ENCODE data around the gene PCMT1. TPM values are rescaled to one million over a fixed set of nuclear protein-coding genes. Genes with fewer than 3 reads are reported as not detected.

Gene PCMT1
- total RNA-seq, 1 experiment from 2014 or later: 115 TPM

- intact Hi-C loops (cut with micrococcal nuclease; ENCODE audit: unreplicated experiment): no loop called here
- DNase-seq (ENCODE audit: low spot score): no peak
- TF ChIP-seq EZH2 (IDR thresholded peaks at IDR 0.05; ENCODE audit: borderline replicate concordance, low read depth, low read length, poor library complexity, severe bottlenecking) (no peak), CTCF (conservative IDR thresholded peaks at IDR 0.05; ENCODE audit: low read depth, low read length) (no peak)
Observed at GRCh38 chr6:149830731-149831307, 81.3 kb downstream of the PCMT1 start.

GRCh38 chr6:149831308-149831820, 81.8 kb downstream of the PCMT1 start:
- BruUV-seq (replicated peaks): no TSS peak
- Histone ChIP-seq H3K9me3 (ENCODE audit: low read depth, low read length, poor library complexity, severe bottlenecking) (no peaks in the 10 kb centered on the region), H3K36me3 (ENCODE audit: insufficient read depth, low read length, poor library complexity, severe bottlenecking) (peaks cover 28% of the 10 kb centered on the region), H3K27ac (ENCODE audit: low read depth, low read length, poor library complexity, severe bottlenecking) (no peak overlapping the region), H3K4me1 (ENCODE audit: insufficient read depth, low read length, poor library complexity, severe bottlenecking) (no peaks in the 10 kb centered on the region), H3K4me3 (ENCODE audit: low read depth, low read length, poor library complexity, severe bottlenecking) (no peak overlapping the region), H3K27me3 (replicated peaks; ENCODE audit: insufficient read depth, low read depth, low read length, poor library complexity) (no peaks in the 10 kb centered on the region)
- intact Hi-C loops (cut with micrococcal nuclease; ENCODE audit: unreplicated experiment): no loop called here
- ChIA-PET POLR2A (ENCODE audit: low non-redundant PET) (no interaction called here), CTCF (interaction anchor here (0.7 kb wide), 1 partner anchor 193 kb away, joined by 6 read pairs; no protein-coding TSS in a partner anchor)
- TF ChIP-seq CTCF (conservative IDR thresholded peaks at IDR 0.05; ENCODE audit: low read depth, low read length) (no peak), EZH2 (IDR thresholded peaks at IDR 0.05; ENCODE audit: borderline replicate concordance, low read depth, low read length, poor library complexity, severe bottlenecking) (no peak)
- no peak for DNase-seq (ENCODE audit: low spot score)

More at GRCh38 chr6:149830731-149831307, 81.3 kb downstream of the PCMT1 start:
- Histone ChIP-seq H3K27me3 (replicated peaks; ENCODE audit: insufficient read depth, low read depth, low read length, poor library complexity) (no peaks in the 10 kb centered on the region), H3K27ac (ENCODE audit: low read depth, low read length, poor library complexity, severe bottlenecking) (no peak overlapping the region), H3K36me3 (ENCODE audit: insufficient read depth, low read length, poor library complexity, severe bottlenecking) (peaks cover 29% of the 10 kb centered on the region), H3K4me3 (ENCODE audit: low read depth, low read length, poor library complexity, severe bottlenecking) (no peak overlapping the region), H3K9me3 (ENCODE audit: low read depth, low read length, poor library complexity, severe bottlenecking) (no peaks in the 10 kb centered on the region), H3K4me1 (ENCODE audit: insufficient read depth, low read length, poor library complexity, severe bottlenecking) (no peaks in the 10 kb centered on the region)
- BruUV-seq (replicated peaks): no TSS peak
- ChIA-PET POLR2A (ENCODE audit: low non-redundant PET) (no interaction called here), CTCF (no interaction called here)

GRCh38 chr6:149833651-149834050, 84.1 kb downstream of the PCMT1 start:
- Histone ChIP-seq H3K27ac (ENCODE audit: low read depth, low read length, poor library complexity, severe bottlenecking) (no peak overlapping the region), H3K27me3 (replicated peaks; ENCODE audit: insufficient read depth, low read depth, low read length, poor library complexity) (no peaks in the 10 kb centered on the region), H3K9me3 (ENCODE audit: low read depth, low read length, poor library complexity, severe bottlenecking) (no peaks in the 10 kb centered on the region), H3K4me3 (ENCODE audit: low read depth, low read length, poor library complexity, severe bottlenecking) (no peak overlapping the region), H3K4me1 (ENCODE audit: insufficient read depth, low read length, poor library complexity, severe bottlenecking) (no peaks in the 10 kb centered on the region), H3K36me3 (ENCODE audit: insufficient read depth, low read length, poor library complexity, severe bottlenecking) (peaks cover 25% of the 10 kb centered on the region)
- ChIA-PET POLR2A (ENCODE audit: low non-redundant PET) (no interaction called here), CTCF (no interaction called here)
- no peak for DNase-seq (ENCODE audit: low spot score)
- intact Hi-C loops (cut with micrococcal nuclease; ENCODE audit: unreplicated experiment): loop anchor here (1.0 to 2.0 kb wide), 3 partner anchors 31 to 184 kb away; partner anchors contain the start of gene LRP11
- TF ChIP-seq CTCF (conservative IDR thresholded peaks at IDR 0.05; ENCODE audit: low read depth, low read length): no peak
- TF ChIP-seq EZH2 (IDR thresholded peaks at IDR 0.05; ENCODE audit: borderline replicate concordance, low read depth, low read length, poor library complexity, severe bottlenecking): no peak
- no TSS peak for BruUV-seq (replicated peaks)

Data from A673 (cell line).